ENCODE measurements around the gene BNC2.
"Not testable (repeated sequence)": the region's sequence is repeated elsewhere in the genome, so short reads cannot be mapped to it uniquely, and the experiment has no call there.

The BNC2 gene

DNA sequence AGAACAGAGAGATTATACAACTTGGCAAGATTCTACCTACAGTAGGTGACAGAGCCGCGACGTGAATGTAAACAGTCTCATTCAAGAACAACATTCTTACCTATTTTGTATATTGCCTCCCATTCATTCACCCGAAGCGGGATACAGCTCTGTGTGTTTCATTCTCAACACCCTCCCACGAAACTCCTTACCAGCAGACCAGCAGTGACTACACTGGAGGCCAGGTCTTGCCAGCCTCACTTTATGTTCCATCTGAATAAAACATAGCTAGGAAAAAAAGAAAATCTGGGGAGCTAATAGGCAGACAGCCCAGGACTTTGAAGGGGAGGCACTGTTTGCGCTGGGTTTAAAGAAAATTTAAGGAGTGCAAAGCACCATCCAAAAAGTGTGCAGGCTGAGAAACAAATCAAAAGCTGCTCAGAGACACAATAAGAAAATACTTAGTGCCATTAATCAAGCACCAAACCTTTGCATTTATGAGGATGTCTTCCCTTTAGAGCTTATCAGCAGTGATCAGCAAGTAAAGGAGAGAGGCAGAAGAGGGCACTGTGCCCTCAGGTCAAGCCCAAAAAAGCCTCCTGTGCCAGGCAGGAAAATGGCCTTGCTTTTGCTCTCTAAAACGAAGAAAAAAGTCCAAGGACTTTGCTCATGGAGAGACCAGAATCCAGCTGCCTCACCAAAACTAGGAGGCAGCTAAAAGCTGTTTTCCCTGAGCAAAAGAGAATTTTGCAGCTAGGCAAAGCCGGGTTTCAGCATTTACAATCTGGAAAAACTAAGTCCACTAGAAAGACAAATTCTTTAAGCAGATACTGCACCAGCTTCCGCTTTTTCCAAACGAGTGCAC is 295.1 kb downstream of the BNC2 start:
- DNase-seq: no peak

DNA sequence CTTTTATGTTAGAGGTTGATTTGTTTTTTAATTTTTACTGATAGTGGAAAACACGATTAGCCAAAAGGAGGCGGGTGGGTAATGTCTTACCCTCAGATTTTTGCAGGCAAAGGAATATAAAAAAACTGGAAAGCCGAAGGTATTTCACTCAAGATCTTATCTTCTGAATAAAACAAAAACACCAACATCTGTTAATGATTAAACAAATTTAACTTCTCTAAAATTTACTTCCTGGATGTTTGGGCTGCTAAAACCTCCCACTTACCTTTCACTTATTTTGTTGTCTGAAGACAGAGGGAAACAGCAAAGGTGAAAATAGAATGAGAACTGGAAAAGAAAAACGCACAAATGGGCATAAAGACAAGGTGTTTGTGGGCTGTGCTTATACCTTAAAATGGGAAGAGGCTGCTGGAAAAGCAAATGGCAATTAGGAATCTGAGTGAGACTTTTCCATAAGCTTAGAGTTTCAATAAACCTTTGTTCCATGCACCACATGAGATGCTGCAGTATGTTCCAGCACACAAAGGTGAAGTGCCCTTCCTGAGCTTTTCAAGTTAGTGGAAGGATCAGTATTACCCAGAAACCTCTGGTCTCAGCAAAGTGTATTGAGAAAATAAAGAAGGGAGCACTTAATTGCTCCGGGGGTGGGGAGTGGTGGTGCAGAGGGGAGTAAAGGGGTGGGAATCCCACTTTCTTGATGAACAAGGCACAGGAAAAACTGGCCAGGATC is 298.3 kb downstream of the BNC2 start:
- DNase-seq: no peak

DNA sequence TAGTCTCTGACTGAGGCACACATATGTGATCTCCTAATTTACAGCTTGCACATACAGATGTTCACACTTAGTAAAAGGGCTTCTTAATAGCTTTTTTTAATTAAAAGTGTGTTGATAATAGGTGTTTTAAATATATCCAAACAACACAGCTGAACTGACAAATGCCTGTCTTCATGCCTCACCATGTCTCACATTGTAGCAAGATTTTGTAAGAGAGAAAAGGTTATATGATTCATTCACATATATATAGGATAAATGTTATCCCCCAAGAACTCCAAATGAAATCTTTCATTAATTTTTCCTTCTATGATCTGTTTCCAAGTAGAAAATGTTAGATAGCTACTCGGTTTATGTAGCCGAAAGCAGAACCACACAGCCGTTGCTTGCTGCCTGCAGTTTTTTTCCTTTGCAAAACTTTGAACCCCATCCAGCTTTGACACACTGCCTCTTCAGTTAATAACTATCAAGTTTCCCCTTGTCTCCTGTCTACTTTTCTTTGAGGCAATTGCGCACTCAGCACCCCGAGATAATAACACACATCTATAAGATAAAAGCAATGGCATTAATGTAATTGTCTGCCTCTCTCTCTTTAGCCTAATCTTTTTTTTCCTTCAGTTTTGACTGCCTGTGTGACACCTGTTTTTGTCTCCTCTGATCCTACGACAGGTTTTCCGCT is 299.2 kb downstream of the BNC2 start:
- no peak for DNase-seq

DNA sequence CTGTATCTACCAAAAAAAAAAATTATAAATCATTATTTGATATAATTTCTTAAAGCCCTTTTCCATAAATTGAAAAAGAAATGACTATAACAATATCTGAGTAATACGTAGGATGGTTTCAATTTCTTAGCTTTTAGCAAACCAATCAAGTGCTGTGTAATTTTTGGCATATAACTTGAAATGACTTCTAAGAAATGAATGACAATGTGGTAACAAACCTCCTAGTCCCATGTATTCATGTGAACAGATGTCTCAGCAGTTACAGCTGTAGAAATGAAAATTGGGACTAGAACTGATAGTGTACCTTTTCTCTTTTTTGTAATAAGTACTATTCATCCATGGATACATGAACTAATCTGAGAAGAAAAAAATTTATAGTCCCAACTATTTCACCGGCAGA is 307.0 kb downstream of the BNC2 start:
- no peak for DNase-seq

DNA sequence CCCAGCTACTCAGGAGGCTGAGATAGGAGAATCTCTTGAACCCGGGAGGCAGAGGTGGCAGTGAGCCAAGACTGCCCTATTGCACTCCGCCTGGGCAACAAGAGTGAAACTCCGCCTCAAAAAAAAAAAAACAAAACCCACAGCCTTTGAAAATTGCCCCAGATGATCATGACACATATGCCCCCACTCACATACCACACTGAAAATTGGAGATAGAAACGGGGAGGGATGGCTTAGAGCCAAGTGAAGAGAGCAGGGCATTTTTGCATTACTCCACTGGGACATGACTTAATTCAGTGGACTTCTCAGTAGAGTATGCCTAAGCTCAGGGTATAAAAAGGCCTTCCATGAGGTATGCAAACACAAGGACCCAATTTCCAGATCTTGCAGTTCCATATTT is 309.3 kb downstream of the BNC2 start:
- no peak for DNase-seq

DNA sequence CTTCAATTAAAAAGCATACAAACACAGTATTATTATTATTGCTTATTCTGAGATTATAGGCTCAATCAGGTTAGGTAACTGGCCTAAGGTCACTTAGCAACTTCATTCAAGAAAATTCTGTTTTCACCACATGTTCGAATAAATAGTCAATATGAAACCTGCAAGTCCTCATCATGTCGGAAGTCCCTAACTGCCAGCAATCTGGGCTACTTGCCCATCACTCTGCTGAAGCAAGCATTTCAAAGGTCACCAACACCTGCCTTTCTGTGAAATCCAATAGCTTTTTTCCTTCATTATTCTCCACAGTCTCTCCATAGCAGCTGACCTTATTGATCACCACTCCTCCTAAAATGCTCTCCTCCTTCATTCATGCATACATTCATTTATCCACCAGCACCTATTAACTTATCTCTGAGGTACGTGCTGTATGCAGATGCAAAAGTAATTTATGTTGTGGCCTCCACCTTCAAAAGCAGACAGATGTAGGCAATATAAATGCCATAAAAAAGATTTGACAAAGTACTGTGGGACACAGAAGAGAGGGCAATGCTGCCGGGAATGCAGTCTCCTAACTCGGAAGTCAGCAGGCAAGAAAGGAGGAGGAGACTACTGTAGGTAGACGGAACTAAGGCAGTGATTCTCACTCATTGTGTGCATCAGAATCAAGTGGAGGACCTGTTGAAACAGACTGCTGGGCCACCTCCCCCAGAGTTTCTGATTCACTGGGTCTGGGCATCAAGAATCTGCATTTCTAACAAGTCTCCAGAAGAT is 310.9 kb downstream of the BNC2 start:
- no peak for DNase-seq

DNA sequence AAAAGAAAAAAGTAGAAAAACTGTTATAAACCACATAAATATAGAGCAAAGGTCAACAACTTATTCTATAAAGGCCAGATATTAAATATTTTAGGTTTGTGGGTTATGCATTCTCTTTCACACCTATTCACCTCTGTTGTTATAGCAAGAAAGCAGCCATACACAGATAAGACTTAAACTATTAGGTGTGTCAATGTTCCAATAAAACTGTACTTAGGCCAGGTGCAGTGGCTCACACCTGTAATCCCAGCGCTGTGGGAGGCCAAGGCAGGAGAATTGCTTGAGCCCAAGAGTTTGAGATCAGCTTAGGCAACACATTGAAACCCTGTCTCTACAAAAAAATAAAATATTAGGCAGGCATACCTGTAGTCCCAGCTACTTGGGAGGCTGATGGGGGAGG is 314.7 kb downstream of the BNC2 start:
- DNase-seq: no peak

DNA sequence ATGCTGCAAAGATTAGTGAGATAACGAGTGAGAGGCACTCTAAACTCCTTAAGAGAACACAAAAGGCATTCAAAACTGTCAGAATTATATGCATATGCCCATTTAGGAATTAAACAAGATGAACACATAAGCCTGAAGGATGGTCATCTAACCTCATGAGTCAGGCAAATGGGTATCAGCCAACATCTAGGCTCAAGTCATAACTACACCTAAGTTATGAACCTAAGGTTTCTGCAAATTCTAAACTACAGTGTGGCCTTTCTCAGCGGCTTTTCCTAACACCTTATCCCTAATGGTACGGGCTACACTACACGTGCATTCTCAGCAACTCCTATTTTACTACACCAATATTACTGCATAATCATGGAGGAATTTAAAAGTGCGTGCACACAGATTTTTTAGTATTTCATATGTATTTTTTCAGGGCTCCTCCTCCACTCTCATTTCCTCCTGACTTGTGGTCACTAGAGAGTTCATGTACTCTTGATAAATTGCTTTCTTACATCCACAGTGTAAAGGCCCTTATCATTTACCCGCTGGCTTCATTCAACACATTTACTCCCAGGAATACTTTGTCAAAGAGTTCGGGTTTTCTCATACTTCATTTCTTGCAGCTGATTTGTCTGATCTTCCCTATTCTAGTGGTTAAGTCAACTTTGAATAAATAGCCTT is 316.5 kb downstream of the BNC2 start:
- DNase-seq: no peak

DNA sequence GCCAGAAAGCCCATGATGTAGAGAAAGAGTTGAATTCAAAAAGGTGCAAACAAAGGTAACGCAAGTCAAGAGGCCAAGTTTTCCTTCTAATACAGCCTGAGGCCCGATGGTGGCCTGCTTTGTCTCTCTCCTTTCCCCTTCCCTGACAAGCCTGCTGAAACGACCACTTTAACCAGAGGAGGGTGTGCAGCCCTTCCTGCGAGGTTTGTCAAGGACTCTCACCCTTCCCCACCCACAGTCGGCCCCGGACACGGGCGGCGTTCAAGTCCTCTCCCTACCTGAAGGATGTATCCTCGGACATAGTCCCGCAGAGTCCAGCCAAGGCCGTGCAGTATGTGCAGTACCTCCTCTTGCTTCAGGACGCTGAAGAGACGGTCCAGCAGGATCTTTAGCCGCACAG is 318.2 kb downstream of the BNC2 start:
- no peak for DNase-seq

DNA sequence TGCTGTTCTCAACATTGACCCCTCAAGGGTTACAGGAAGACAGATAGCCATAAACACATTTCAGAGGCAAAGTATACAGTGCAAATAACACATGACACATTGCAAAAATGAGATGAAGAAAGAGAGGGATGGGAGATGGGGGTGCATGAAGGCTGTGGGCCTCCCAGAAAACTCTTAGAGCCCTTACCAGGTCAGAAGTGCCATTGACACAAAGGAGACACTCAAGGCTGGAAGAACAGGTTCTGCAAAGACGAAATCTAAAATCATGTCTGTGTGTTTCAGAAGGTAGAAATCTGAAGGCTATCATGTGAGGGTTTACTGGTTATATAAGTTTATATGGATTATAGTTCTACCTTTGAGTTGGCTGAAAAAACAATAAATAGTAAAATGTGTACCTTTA is 318.8 kb downstream of the BNC2 start:
- DNase-seq: no peak

DNA sequence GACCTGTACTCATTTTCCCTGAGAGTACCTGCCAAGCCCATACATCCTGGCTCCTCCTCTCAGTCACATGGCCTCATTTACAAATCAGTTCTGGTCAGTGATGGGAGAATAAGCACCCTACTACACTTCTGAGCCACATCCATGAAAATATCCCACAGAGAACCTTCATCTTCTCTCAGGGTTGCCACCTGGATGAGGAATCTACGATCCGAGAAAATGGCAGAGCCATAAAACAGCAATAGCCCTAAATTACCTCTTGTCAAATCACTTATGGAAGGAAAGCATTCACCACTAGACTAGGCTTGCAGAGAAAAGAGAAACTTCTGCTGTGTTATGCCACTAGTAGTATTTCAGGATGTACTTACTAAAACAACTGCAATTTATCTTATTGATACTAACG is 324.8 kb downstream of the BNC2 start:
- no peak for DNase-seq

DNA sequence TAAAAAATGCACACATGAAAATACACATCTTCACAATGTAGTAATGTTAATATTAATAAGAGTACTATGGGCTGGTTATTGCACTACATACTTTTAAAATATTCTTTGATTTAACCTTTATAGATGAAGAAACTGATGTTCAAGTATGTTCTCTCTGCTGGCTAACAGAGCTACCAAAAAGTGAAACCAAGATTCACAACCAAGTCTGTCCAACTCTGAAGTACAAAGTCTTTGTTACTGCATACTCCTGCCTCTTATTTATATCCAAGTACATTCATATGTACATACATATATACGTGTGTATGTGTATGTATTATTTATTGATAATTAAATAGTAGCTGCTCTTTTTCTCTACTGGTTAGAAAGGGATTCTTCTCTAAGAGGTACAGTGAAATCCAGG is 325.6 kb downstream of the BNC2 start:
- DNase-seq: no peak

DNA sequence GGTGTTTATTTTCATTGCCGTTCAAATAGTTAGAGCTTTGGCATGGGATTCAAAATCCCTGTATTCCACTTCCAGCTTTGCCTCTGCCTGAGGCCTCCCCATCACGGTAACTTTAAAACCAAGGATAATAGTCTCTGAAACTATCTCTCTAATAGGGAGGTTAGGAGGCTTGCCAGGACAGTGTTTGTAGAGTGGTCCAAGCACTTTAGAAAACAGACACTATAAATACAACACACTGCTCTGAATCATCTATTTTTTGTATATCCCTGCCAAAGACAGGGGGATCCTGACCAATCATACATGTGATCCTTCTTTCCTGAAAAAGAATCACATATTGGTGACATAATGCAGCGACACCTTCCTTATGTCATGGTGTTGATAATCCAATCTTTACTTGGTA is 326.8 kb downstream of the BNC2 start:
- DNase-seq: no peak

DNA sequence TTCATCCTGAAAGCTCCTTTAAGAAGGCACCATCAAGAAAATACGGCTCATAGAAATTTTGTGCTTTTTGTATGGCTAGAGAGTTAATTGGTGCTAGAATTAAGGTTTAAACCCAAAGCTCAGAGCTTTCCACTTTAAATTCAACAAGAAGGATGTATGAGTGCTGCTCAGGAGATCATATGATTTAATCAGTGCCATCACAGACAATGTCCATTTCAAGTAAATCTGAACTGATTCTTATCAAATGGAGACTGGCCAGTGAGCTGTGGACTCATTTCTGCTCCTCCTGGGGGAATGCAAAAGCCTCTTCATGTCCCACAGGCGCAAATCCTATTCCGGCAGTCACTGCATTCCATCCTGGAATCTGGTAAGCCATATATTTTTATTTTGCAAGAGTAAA is 327.2 kb downstream of the BNC2 start:
- DNase-seq: no peak

DNA sequence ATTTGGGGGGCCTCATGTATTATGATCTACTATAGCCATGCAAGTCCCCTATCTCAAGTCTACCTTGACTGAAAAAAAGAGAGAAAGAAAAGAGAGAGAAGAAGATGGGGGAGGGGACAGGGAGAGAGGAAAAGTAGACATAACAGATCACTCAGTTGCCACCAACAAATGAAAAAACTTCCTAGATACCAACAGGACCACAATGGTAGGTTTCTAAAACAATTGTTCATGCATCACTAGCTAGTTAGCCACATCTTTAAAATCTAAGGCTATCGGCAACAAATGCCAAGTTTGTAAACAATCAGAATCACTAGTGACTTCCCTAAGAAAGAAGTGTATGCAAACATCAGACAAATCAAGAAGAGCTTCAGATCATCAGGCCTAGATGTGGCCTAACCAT is 328.2 kb downstream of the BNC2 start:
- DNase-seq: no peak

DNA sequence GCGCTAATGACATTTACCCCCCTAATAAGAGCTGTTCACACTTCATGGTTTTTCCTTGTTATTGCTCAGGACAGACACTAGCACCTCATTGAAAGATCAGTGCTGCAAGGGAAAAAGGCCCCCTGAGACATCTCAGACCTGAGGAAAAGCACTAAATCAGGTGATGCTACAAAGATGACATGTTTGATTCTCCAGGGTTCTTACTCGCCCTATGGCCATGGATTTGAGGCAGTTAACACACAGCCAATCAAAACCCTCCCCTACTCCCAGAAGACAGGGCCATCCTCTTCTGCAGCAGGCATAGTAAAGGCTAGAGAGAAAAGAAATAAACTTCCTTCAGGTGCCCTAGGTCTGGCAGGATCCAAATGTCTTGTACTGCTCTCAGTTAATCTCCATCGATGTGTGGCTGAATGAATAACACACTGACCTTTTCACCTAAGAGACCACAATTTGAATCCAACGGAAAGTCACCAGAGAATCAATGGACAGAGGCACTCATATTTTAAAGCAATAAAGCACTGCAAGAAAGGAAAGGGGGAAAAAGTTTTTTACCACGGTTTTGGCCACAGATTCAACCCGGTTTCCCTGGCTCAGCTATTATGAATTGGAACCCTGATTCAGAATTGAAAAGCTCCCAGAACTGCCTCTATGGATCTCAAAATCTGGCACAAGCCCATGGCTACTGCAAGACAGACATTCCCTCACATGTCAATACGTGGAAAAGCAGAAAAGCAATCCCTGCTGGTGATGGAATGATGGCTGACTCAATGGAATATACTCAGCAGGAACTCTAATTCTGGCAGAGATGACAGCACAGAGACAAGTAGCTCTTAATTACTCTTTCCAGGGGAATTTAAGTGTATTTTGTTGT is 329.5 kb downstream of the BNC2 start:
- no peak for DNase-seq

DNA sequence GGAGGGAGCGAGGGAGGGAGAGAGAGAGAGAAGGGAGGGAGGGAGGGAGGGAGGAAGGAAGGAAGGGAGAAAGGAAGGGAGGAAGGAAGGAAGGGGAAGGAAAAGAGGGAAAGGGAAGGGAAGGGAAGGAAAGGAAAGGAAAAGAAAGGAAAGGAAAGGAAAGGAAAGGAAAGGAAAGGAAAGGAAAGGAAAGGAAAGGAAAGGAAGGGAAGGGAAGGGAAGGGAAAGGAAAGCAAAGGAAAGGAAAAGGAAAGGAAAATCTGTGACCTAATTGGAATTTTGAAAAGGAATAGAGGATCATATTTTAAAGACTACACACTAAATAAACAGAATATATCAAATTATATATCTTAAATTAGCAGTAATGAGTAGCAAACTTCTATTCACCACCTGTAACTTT is 330.8 kb downstream of the BNC2 start:
- DNase-seq: not testable (repeated sequence)

DNA sequence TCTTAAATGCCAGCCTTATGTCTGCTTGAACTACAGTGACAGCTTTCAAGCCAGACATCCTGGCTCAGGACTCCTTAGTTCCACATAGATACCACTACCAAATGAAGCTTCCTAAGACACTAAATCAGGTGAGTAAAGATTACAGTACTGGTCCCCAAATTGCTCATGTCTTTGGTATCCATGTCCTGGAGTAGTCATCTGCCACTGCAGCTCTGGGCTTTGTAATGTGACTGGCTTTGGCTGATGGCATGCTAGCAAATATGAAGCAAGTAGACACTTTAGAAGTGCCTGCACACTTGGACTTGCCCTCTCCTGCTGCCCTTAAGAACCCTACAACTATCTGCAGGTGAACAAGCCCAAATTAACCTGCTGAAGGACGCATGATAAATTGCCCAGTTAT is 334.9 kb downstream of the BNC2 start:
- no peak for DNase-seq

DNA sequence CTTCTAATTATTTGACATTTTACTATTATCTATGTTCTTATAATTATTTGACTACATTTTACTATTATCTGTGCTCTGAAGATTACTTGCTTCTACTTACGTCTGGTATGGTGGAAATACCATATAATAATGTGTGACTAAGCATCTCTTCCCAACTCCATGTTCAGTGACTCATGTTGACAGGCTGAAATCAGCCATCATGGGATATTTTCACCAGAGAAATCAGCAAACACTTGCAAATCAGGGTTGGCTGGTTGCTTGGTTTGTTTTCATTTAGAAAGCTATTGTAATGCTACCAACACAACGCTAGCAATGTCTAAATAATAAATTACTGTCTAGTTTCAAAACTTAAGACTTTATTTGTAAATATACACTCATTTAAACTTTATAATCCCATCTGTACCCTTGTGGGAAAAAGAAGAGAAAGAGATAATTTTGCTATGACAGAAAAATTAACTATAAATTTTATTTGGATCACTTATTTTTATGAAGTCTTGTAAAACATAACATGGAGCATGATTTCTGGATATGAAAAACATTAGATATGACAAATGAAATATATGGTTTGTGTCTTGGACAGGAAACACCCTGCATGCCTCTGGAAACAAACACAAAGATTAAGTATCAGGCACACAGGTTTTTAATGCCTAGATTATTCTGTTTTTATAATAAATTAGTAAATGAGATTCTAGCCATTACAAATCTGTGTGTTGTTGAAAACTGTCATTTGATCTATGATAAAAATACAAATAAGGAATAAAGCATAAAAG is 337.6 kb downstream of the BNC2 start:
- DNase-seq: no peak

DNA sequence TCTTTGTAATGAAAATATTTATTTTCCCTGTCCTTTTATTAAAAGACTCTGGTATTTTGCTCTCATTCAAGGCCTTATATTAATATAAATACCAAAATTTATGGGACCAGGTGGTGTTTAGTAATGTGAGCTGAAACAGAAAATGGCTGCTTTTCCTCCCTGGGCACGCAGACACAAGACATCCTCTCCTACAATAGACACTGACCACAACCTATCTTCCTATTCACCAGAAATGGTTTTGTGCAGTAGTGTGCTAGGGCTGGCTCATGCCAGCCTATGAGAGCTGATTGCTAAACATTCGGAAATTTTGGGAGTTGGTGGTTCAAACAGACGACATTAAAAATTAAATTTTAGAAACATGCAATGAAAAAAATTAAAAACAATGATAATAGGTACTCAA is 338.2 kb downstream of the BNC2 start:
- no peak for DNase-seq

Measured in inflammatory macrophage treated with lipopolysaccharide for 4 hours (primary cell).